Smooth muscle cell of the brain vasculature (primary cell): ENCODE measurements around the gene GABBR2.

ENCODE experiments used
- DNase-seq: peaks from one replicate; pipeline ENCODE4 v3.0.0-alpha.2; 2012; ENCODE audit warnings: low read depth, low spot score

GABBR2 gene

DNA sequence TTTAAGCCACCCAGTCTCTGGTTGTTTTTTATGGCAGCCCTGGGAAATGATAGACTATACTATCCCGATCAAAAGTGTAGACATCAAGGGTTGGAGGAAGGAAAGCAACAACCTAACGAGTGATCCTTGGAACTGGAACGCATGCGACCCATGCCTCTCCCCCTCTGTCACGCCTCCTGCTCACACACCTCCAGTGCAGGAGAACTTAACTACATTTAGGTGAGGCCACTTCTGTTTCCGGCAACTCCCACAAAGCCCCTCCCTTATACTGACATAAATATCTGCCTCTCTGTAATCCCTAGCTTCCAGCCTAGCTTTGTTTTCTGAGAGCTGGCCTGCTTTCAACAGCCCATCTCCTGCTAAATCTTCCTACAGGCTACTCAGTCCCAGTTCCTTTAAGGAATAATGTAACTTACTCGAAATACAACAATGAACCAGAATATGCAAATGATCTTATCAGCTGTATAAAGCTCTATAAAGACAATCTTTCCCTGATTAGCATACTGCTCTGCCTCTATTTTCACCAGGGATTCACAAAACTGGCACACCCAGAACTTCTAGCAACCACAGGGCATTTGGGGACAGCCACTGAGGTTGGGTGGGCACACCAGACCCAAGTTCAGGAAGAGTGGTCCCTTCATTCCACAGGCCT, 73.9 kb downstream of the GABBR2 start:
- DNase-seq, result no peak

DNA sequence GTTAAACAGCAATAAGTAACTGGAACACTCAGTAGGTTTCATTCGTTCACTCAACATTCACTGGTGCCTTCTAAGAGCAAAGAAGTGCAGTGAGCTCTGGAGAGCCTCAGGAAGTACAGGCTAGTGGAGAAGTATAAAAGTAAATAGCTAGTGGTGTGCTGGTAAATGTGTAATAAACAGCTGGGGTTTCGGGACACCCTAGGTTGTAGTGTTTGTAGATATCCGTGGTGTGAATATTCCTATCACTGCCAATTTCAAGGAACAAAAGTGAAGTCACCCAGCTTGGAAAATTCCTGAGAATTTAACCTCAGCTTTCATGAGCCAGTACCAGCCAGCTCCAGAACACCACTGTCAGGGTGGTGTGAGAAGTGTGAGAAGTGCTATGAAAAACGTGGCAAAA, 75.9 kb downstream of the GABBR2 start:
- DNase-seq, result no peak

DNA sequence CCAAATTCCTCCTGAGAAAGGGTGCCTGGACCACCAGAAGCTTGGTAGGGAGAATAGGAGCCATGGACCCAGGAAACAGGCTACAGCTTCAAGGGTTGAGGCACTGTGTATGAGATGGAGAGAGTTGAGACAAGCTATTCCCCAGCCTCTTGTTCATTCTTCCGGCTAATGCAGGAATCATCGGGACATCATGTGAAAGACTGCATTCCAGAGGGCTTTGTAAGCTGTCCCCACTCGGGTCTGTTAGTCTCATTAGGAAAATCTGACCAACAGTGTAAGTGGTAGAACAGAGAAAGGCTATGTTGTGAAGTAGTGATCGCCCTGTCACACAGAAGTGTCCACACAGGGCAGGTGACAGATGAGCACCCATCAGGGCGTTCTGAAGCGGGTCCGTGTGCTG, 81.4 kb downstream of the GABBR2 start:
- DNase-seq, result no peak

DNA sequence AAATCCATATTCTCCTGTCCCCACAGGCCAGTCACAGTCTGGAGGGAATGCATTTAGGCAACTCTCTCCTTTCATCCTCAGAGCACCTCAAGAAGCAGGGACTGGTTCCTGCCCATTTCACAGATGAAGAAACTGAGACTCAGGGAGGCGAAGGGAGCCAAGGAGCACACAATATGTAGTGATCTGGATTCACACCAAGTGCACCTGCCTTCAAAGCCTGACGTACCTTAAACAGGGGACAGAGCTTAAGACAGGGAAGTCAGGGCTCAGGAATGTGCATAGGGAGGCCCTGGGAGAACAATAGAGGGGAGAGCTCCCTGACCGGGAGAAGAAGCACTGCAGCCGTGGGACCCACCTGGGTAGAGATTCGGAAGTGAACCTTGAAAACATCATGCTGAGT, 83.0 kb downstream of the GABBR2 start:
- DNase-seq, result no peak

DNA sequence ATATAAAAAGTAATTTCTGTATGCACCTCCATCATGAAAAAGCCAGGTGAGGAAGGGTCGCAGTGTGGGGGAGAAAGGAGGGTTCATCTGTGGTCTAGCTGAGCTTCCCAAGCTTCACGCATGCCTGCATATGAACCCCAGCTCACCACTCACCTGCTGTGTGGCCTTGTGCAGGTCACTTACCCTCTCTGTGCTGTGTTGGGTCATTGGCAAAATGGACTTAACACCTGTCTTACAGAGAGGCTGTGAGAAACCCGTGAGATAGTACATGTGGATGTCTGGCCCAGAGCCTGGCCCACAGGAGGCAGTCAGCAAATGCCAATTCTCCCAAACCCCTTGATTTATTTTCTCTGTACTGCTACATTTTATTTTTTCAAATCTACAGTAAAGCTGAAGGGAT, 88.9 kb downstream of the GABBR2 start:
- no peak for DNase-seq

DNA sequence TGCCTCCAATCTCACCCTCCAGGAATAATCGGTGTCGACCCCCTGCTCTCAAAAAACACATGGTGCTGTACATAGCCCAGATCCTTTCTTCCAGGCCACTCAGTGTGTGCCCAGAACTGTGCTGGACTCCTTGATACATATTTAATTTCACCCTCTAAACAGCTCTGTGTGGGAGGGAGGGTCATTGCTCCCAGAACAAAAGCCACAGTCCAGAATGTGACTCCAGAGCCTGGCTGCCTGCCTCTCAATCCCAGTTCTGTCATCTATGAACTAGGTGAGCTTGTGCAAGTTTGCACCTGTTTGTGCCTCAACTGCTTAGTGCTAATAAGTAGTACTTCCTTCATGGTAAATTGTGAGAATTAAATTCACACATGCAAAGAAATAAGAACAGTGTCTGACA, 93.1 kb downstream of the GABBR2 start:
- no peak for DNase-seq

DNA sequence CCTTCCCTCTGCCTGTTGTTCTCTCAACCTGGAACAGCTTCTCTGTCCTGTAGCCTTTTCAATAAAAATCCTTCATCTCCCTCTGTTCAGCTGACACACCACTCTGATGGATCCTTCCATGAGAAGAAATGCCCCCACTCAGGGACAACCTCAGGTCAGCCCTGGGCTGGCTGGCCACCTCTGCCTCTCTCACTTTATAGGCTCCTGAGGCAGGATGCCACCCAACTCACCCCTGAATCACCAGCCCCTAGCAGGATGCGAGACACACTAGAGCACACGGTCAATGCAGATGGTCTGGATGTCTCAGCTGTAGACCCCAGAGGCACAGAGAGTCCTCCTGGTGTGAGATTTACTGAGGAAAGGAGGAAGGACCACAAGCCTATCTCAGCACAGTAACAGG, 93.8 kb downstream of the GABBR2 start:
- no peak for DNase-seq

DNA sequence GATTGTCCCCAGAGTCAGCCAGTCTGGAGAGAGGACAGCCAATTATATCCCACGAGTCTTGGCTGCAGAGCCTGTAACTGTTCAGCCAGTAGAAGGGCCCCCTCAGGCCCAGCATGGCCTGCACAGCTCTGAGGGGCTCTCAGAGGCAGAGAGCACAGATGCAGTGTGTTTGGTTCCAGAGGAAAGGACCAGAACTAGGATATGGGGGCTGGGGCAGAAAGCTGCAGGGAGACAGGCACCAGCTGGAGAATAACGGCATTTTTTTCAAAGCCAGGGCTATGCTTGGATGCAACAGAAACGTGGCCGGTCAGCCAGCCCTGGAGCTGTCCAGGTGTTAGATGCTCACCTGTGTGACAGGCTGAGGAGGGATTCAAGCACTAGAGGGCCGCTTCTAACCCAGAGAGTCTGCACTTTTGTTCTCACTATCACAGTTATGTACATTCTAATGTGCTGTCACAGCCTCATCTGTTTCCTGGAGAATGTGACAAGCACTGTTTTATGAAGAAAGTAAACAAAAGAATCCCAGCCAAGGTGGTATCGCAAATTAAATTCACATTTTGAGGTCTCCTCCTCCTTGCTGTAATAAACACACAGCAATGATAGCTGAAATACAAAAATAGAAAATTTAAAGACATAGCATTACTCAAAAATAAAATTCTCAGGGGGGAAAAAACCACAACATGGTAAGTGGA, 96.5 kb downstream of the GABBR2 start:
- DNase-seq, result no peak

DNA sequence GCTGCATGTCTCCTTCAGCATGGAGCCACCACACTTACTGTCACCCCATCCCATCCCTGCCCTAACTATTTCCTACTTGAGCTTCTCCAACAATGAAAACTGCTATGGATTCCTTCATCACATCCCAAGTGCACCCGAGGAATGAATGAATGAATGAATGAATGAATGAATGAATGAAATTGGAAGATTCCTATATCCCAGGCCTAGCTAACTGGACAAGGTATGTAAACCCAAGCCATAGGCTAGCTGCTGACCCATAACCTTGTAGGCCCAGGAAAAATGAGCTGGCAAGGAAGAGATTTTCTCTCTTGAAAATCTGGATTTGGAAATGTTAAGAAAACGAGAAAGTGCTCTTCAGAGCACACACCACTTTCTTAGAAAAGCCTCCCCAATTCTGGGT, 97.4 kb downstream of the GABBR2 start:
- no peak for DNase-seq

DNA sequence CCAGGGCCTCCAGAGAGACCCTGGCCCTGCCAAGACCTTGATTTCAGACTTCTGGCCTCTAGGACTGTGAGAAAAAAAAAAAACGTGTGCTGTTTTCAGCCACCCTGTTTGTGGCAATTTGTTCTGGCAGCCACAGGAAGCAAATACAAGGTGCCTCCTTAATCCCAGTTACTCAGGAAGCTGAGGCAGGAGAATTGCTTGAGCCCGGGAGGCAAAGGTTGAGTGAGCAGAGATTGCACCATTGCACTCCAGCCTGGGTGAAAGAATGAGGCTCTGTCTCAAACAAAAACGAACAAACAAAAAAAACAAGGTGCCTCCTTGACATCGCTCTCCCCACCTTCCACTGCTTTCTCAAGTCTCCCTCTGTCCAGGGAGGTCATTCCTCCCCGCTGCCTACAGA, 98.0 kb downstream of the GABBR2 start:
- DNase-seq, result no peak

DNA sequence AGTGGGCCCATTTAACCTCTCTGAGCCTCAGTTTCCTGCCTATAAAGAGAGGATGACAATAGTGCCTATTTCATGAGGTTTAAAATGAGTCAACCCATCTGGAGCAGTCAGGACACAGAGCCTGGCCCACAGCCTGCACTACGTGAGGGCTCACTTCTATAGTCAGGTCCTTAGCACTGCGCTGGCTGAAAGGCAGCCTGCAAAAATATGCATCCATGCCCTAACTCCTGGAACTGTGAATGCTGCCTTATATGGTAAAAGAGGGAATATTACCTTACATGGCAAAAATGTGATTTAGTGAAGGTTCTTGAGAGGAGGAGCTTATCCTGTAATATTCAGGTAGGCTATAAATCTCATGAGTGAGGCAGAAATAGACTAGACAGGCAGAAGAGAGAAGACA, 98.5 kb downstream of the GABBR2 start:
- DNase-seq, result no peak

DNA sequence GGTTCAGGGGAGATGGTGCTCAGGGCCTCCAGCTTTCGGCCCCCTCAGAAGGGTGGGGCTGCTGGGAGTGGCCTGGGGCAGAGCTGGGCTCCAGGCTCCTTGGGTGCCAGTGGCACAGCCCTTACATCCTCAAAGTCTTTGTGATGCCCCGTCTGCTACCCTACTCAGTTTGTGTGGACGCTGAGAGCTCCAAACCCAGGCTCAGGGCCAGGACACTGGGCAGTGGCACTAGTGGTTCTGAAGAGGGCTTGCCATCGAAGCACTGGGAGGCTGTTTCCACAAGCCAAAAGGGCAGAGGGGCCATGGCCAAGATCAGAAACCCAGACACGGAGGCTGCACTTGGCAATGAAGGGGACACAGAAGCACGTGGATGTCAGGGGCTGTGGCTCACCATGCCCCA, 99.1 kb downstream of the GABBR2 start:
- no peak for DNase-seq

DNA sequence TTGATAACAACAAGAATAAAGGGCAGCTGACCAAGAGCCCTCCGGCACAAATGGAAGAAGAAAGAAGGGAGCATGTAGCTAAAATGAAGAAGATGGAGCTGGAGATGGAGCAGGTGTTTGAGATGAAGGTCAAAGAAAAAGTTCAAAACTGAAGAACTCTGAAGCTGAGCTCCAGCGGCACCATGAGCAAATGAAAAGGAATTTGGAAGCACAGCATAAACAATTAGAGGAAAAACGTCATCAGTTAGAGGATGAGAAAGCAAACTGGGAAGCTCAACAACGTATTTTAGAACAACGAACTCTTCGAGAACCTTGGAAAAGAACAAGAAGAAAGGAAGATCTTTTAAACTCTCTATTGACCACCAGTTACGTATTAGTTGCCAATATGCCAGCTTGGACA, 100.9 kb downstream of the GABBR2 start:
- no peak for DNase-seq

DNA sequence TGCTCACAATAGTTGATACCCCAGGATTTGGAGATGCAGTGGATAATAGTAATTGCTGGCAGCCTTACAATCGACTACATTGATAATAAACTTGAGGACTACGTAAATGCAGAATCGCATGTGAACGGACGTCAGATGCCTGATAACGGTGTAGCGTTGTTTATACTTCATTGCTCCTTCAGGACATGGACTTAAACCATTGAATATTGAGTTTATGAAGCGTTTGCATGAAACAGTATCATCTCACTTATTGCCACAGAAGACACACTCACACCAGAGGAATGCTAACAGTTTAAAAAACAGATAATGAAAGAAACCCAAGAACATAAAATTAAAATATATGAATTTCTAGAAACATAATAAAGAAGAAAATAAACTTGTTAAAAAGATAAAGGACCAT, 101.6 kb downstream of the GABBR2 start:
- no peak for DNase-seq

DNA sequence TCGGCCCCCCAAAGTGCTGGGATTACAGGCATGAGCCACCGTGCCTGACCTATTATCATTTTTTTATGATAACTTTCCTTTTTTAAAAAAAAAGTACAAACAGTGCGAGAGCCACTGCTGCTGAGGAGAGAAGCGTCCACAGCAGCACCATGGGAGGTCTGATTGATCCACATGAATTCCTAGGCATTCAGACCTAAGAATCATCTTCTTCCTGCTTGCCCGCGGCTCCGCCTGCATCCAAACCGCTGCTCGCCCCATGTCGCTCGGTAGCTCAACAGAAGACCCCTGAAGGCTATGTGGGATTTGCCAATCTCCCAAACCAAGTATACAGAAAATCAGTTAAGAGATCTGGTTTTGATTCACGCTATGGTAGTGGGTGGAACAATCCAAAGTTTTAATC, 102.0 kb downstream of the GABBR2 start:
- DNase-seq, result no peak

DNA sequence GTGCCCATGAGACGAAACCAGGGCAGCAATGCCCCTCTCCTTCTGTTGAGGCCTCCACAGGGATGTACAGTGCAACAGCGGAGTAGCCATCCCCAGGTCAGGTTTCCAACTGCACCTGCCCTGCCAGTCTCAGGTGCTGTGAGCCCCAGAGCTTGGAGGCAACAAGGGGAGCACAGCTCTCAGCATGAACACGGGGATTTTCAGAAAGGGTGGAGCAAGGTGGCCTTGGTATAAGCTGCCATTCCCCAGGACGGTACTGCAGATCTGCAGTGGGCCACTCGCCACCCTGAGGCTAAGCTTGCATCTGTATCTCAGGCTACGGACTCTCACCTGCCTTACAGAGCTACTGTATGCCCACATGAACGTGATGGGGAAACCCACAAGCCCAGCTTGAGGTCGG, 103.6 kb downstream of the GABBR2 start:
- no peak for DNase-seq

DNA sequence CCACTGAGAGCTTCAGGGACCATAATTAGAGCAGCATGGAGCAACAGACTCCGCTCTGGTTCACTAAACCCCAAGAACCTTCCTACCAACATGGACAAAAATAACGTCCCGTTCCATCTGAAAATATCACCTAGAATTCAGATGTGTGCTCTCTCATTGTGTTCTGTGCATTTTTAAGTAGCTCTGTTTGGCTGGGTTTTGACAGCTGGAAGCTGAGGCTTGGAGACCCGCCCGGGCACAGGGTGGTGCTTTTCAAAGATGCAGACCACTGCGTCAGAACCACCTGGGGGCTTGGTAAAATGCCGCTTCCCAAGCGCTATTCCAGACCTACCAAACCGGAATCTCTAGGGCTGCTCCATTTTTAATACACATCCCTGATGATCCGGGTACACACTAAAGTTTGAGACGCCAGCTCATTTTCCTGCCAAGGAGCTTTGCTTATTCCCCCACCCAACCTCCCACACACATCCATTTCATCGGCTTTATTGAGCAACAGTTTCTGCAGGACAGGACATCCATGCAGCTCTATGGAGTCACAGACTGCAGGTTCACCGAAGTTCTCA, 104.8 kb downstream of the GABBR2 start:
- DNase-seq, result no peak

DNA sequence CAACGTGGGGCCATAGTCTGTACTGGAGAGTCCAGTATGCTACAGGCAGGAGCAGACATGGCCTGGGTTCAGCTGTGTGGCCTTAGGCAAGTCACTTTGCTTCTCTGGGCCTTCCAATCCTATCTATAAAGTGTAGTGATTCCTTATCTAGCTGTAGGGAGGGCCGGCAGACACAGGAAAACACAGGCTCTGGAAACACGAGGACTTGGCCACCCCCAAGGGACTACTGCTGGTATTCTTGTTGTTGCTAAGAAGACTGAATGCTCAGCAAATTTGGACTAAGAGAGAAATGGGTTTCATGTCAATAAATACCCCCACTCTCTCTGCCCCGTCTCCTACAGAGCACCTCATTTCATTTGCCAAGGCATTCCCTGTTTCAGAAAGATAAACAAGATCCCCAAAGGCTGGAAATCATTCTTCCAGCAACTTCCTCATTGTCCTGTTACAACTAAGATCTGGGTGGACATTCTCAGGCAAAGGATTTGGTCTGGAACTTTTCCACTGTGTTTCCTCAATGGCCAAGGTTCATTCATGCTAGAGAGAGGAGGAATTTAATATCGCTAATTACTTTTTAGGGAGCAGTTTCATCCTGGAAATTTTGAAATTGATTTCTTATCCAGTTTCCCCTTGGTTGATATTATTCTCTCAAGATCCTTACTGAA, 105.8 kb downstream of the GABBR2 start:
- no peak for DNase-seq

DNA sequence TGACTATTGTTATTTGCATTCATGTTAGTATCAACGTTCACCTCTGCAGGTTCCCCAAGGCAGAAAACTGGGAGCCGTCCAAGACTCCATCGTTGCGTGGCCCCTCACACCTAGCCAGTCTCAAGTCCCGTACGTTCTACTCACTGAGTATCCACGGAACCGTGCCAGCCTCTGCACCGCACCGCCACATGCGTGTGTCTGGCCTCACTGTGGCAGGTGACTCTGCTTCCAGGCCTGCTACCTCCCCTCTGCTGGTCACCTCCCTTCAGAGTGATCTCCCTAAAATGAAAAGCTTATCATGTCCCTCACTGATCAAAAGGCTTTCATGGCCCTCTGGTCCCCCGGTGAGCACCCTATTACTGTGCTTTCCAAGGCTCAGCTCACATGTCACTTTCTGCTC, 108.1 kb downstream of the GABBR2 start:
- no peak for DNase-seq

DNA sequence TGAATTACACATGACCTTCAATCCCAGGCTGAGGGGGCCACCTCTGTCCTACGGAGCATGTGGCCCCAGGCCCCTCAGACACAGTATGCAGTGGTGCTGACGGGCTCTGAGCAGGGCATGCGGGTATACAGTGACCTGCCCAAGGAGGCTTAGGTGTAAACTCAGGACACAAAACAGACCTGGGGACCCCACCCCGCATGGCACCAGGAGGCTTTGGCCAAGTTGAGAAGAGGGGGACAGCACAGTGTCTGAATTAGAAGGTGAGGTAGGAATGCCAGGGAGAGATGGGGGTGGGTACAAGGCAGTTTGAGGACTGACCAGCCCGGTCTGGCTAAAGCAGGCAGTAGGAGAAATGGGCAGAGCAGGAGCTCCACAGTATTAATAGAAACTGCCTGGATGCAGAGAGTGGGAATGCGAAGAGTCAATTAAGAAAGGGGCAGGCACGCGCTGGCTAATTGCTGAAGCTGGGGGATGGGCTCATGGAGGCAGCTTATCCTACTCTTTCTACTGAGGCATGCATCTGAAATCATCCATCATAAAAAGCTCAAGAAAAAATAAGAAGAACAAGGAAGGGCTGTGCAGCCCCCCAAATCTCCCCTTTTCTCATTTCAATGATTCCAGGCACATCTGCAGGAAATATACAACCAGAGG, 109.0 kb downstream of the GABBR2 start:
- no peak for DNase-seq

DNA sequence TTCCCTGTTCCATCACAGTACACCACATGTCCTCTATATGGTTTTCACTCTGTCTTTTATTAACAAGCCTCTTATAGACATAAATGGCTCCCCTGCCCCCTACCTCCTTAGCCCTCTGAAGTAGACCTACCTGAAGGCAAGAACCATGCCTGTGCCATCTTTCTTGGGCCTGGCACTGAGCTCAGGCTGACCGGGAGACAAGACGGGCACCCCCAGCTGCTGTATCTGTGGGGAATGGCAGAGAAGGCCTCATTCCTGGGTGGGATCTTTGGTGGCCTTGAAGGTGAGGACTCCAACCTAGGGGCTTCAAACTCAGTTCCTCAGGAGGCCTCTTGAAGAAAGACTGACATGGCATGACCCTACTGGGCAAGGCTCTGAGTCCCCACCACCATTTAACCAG, 109.9 kb downstream of the GABBR2 start:
- DNase-seq, result no peak

DNA sequence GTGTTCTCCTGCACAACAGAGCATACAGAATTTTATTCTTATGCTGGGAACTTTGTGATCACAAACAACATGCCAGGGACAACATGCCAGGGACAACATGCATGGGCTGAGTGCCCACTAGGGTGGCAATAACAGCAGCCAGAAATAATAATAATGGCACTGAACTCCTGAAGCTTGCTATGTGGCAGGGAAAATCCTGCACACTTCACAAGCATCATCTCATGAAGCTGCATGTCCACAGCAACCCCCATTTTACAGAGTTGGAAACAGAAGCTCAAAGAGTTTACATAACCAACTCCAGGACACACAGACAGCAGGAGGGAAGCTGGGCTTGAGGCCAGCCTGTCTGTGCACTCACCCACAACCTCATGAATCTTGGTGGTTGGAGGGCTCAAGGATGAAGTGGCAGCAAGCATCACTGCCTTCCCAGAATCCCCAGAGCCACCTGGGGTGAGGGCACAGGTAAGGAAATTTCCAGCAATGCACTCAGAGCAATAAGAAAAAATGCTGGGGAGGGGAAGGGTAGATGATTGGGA, 111.4 kb downstream of the GABBR2 start:
- DNase-seq, result no peak
